B cell (primary cell): ENCODE results near the gene PAK4.

ENCODE experiments used
- CTCF ChIP-seq: fragments of 200-600 bp; IDR thresholded peaks from one replicate; pipeline ENCODE4 v1.8.0; 2022; ENCODE audit warnings: antibody characterized with exemption, mild to moderate bottlenecking
- EZH2 ChIP-seq: IDR thresholded peaks from 2 replicates; pipeline ENCODE4 v1.6.1; 2012; ENCODE audit warnings: borderline replicate concordance, low read depth, mild to moderate bottlenecking, moderate library complexity, low read length; ENCODE audit not compliant: insufficient read depth, poor library complexity, severe bottlenecking

- TF ChIP-seq CTCF (no peak), EZH2 (no peak)
Measured at GRCh38 chr19:39155114-39155700, 29.6 kb downstream of the PAK4 start.
